COLO668 (cell line): ENCODE results near the gene INSC.

ENCODE experiments used
- DNase-seq: peaks from one replicate; lab custom pipeline; 2025; ENCODE audit not compliant: unreplicated experiment; lab: John Stamatoyannopoulos, UW

INSC gene

GRCh38 chr11:15107730-15108515 lies 6.8 kb upstream of the INSC start:
- DNase-seq, result no peak

- no peak for DNase-seq
Measured at GRCh38 chr11:15108592-15109130, 6.1 kb upstream of the INSC start.

GRCh38 chr11:15109602-15110001 lies 5.1 kb upstream of the INSC start:
- DNase-seq, result no peak

- DNase-seq, result no peak
Measured at GRCh38 chr11:15111215-15111614, 3.5 kb upstream of the INSC start.

DNA sequence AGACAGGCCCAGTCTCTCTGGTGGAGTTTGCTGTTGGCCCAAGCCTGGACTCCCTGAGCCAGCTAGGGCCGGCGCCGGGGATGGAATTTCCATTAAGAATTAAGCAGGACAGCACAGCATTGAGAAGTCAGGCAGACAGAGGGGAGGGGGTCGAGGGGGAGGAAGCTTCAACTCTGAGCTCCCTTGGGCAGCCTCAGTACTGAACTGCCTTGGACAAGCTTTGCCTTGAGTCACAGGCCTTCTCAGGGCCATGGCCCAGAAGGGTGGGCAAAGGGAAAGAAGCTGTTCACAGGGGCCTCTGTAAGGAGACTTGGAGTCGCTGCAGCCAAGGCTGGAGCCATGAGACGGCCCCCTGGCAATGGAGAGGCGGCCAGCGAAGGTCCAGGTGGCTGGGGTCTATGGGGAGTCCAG lies 2.6 kb upstream of the INSC start:
- DNase-seq, result no peak

- DNase-seq, result no peak
Measured at GRCh38 chr11:15113381-15113780, 1.3 kb upstream of the INSC start.

GRCh38 chr11:15115686-15116085 lies 963 bp downstream of the INSC start:
- no peak for DNase-seq

- no peak for DNase-seq
Measured at GRCh38 chr11:15117751-15118150, 3.0 kb downstream of the INSC start.

DNA sequence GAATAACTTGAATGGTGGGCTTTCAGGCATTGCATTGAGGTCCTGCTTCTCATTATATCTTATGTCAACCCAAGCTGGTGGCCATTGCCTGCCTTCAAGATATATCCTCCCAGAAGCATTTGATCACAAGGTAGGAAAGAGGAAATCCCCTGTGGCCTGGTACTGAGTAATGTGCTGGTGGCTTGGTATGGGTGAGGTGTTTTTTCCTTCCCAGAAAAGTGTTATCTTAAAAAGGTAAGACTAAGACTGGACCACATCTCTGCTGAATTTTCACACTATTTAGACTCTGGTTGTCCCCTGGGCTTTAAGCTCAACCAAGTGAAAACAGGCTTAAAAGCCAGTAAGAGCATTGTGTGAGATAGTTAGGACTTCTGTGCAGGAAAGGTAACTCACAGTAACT lies 3.7 kb downstream of the INSC start:
- DNase-seq, result no peak

- DNase-seq, result no peak
Measured at GRCh38 chr11:15119352-15119751, 4.6 kb downstream of the INSC start.

DNA sequence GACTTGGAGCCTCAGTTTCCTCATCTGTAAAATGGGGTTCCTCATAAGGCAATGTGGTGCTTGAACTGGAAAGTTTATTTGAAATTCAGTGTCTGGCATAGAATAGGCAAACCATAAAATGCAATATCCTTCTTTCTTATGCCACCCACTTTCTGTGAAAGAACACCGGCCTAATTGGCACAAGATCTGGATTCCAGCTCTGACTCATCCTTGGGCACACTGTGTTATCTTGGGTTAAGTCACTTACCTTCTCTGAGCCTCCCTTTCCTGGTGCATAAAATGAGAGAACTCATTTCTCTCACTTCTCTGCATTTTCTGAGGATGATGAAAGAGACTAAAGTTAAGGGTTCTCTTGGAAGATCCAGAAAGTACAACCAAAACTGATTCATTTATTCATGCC lies 5.1 kb downstream of the INSC start:
- DNase-seq, result no peak

DNA sequence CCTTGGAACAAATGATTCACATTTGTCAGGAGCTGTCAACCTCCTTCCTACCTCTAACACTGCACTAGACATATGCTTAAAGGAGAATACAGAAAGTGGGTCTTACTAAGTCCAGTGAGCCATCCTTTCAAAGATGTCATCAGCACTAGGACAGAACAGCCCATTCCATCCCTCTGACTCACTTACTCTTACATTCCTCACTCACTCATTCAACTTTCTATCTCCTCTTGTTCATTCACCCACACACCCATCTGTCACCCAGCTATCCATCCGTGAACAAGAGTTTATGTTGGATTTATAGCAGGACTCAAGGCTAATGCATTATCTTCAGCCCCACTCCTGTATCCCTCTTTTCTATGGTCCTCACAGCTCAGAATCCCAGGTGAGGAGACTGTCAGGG lies 9.1 kb downstream of the INSC start:
- DNase-seq, result no peak

GRCh38 chr11:15124528-15124927 lies 9.8 kb downstream of the INSC start:
- DNase-seq, result no peak

DNA sequence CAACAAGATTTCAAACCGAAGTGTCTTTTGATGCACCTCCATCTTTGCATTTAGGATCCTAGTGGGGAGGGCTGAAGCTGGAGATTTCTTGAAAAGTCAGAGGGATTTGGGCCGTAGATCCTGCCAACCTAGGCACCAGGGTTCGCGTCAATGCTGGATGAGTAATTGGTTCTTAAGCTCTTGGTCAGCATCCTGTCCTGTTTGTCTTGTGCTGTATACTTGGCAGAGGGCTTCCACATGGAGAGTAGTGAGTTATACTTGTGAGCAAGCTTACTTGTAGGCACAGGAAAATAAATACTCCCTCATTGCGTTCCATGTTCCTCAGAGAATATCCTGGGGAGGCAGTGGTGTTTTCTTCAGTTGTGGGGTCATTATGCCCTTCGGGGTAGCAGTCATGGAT lies 12.6 kb downstream of the INSC start:
- no peak for DNase-seq

DNA sequence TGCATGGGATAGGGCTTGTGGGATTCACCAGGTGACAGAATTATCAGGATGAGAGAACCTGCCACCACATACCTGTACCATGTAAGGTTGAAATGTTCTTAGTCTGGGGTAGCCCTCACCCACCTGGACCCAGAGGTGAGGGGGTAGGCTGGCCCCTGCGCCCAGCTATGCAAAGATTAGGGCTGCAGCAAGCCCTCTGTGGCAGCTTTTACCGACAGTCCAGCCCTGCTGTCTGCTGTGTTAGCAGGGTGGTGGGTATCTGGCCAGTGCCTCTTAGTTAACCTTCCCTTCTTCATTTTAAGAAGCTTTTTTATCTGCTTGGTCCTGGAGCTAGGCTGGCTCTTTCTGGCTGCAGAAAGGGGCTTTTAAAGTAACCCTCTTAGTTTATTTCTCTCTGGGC lies 13.9 kb downstream of the INSC start:
- DNase-seq, result no peak

DNA sequence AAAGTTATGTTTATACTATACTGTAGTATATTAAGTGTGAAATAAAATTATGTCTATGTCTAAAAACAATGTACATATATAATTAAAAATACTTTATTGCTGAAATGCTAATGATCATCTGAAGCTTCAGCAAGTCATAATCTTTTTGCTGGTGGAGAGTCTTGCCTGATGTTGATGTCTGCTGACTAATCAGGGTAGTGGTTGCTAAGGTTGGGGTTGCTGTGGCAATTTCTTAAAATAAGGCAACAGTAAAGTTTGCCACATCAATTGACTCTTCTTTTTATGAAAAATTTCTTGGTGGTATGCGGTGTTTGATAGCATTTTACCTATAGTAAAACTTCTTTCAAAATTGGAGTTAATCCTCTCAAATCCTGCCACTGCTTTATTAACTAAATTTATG lies 21.4 kb downstream of the INSC start:
- DNase-seq, result no peak

DNA sequence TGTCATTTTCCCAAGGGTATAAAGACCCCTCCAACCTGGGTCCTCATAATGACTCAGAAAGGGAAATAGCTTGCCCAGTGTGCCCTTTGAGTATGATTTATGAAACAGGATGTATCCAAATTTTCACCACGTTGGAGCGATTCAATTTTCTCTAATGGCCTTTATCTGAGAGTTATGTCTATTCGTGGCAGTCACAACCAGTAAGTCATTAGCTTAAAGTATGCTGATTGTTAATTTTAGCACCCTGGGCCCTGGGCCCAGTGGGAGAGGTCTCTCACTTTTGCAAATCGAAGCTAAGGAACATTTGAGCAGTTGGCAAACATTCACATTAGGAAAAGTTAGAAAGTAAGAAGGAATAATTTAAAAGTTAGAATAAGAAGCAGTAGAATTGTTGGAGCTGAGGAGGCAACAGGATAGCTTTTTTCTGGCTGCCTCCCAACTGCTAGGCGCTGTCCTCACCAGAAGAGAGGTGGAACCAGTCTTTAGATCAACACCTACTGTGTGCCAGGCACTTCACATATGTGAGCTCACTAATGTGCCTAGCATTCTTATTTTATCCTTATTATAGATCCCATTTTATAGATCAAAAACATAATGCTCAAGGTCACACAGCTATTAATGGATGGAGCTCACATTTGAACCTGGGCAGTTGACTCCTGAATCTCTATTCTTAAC lies 24.5 kb downstream of the INSC start:
- no peak for DNase-seq

GRCh38 chr11:15139958-15140659 lies 25.4 kb downstream of the INSC start:
- no peak for DNase-seq

GRCh38 chr11:15141381-15141780 lies 26.7 kb downstream of the INSC start:
- no peak for DNase-seq

GRCh38 chr11:15142838-15143237 lies 28.1 kb downstream of the INSC start:
- no peak for DNase-seq

GRCh38 chr11:15143855-15144254 lies 29.1 kb downstream of the INSC start:
- no peak for DNase-seq

DNA sequence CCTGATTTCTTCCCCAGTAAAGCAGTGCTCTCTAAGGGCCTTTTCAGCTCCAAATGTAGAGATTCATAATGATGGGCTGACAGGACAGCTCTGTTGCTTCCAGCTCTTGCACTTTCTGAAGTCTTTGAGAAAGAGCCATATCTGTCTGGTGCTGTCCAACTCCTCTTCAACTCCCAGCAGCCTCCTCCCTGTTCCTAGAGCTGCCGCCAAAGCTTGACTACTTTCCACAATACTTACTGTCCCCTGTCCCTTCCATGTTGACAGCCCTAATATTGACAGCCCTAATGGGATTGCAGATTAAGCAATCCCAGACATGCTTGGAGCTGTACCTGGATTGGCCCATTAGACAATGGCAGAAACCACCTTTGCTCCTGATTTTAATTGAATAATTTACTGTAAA lies 29.6 kb downstream of the INSC start:
- DNase-seq, result no peak
